Measurements from ENCODE around the gene PROS1. TPM values are rescaled to one million over a fixed set of nuclear protein-coding genes. Genes with fewer than 3 reads are reported as not detected.
A peak's percentile ranks its signal among the peaks of the same experiment; 100 is the strongest.
"Not testable (repeated sequence)": the region's sequence is repeated elsewhere in the genome, so short reads cannot be mapped to it uniquely, and the experiment has no call there.

Gene PROS1
- total and polyA plus RNA-seq, 2 experiments from 2014 or later = 32.6 to 48.6 TPM

GRCh38 chr3:93906245-93906644 lies 67.5 kb downstream of the PROS1 start:
- Histone ChIP-seq H3K36me3 (no peaks in the 10 kb centered on the region), H3K27ac (no peak overlapping the region), H3K4me3 (no peak overlapping the region), H3K27me3 (no peaks in the 10 kb centered on the region), H3K4me1 (ENCODE audit: low read depth) (no peaks in the 10 kb centered on the region), H3K9me3 (ENCODE audit: low read depth) (no peaks in the 10 kb centered on the region)
- peak in 1 of 2 donors; percentile 42 for DNase-seq (ENCODE audit: low read depth in 1 of 2, low spot score in 1 of 2)
- TF ChIP-seq CTCF (IDR thresholded peaks at IDR 0.05; ENCODE audit: low read depth, low read length) = peak; percentile 5

- TF ChIP-seq CTCF (IDR thresholded peaks at IDR 0.05; ENCODE audit: low read depth, low read length) = no peak
- no peaks in the 10 kb centered on the region for H3K9me3 ChIP-seq (ENCODE audit: low read depth)
- H3K27me3 ChIP-seq = no peaks in the 10 kb centered on the region
- no peaks in the 10 kb centered on the region for H3K4me1 ChIP-seq (ENCODE audit: low read depth)
- no peak for DNase-seq (ENCODE audit: low read depth in 1 of 2, low spot score in 1 of 2)
- H3K27ac ChIP-seq = no peak overlapping the region
- H3K36me3 ChIP-seq = no peaks in the 10 kb centered on the region
- no peak overlapping the region for H3K4me3 ChIP-seq
Observed at GRCh38 chr3:93904568-93904967, 69.1 kb downstream of the PROS1 start.

GRCh38 chr3:93878250-93879017 lies 95.3 kb downstream of the PROS1 start:
- not testable (repeated sequence) for H3K36me3 ChIP-seq; H3K4me3 ChIP-seq; H3K27ac ChIP-seq; H3K9me3 ChIP-seq (ENCODE audit: low read depth); H3K27me3 ChIP-seq; H3K4me1 ChIP-seq (ENCODE audit: low read depth)
- DNase-seq (ENCODE audit: low read depth in 1 of 2, low spot score in 1 of 2) = peak in 1 of 2 donors; percentile 27

- H3K4me1 ChIP-seq (ENCODE audit: low read depth); DNase-seq (ENCODE audit: low read depth in 1 of 2, low spot score in 1 of 2); H3K36me3 ChIP-seq; H3K27ac ChIP-seq; H3K9me3 ChIP-seq (ENCODE audit: low read depth); H3K4me3 ChIP-seq; H3K27me3 ChIP-seq: not testable (repeated sequence)
Observed at GRCh38 chr3:93877427-93877826, 96.3 kb downstream of the PROS1 start.

GRCh38 chr3:93873412-93873811 lies 100.3 kb downstream of the PROS1 start:
- H3K4me3 ChIP-seq; H3K4me1 ChIP-seq (ENCODE audit: low read depth); H3K27me3 ChIP-seq; H3K9me3 ChIP-seq (ENCODE audit: low read depth); H3K36me3 ChIP-seq; H3K27ac ChIP-seq; DNase-seq (ENCODE audit: low read depth in 1 of 2, low spot score in 1 of 2): not testable (repeated sequence)

- no peak overlapping the region for H3K27ac ChIP-seq
- no peak for DNase-seq (ENCODE audit: low read depth in 1 of 2, low spot score in 1 of 2)
- H3K9me3 ChIP-seq (ENCODE audit: low read depth) = no peaks in the 10 kb centered on the region
Observed at GRCh38 chr3:93867425-93867824, 106.3 kb downstream of the PROS1 start.

More at GRCh38 chr3:93867425-93867824, 106.3 kb downstream of the PROS1 start:
- H3K36me3 ChIP-seq = no peaks in the 10 kb centered on the region
- no peak overlapping the region for H3K4me3 ChIP-seq
- H3K4me1 ChIP-seq (ENCODE audit: low read depth) = no peaks in the 10 kb centered on the region
- H3K27me3 ChIP-seq = no peaks in the 10 kb centered on the region
- no peak for TF ChIP-seq CTCF (IDR thresholded peaks at IDR 0.05; ENCODE audit: low read depth, low read length)

Data from cardiac muscle cell (in vitro differentiated cells and primary cell).